A673 (cell line): ENCODE data around the gene MPDZ. TPM values are rescaled to one million over a fixed set of nuclear protein-coding genes. Genes with fewer than 3 reads are reported as not detected.

ENCODE experiments used
- BruUV-seq: library from RNA; stranded (reverse); fragments of 400-500 nt; replicated peaks from 2 replicates; lab custom pipeline; 2021; lab: Mats Ljungman, UMichigan
- CTCF ChIA-PET: fragments of 300-600 bp; sonication (Branson Sonifier 250); formaldehyde crosslinking; loops from one replicate; lab custom pipeline; 2022; ENCODE audit warnings: antibody characterized with exemption; lab: Charles Lee
- POLR2A ChIA-PET: fragments of 300-600 bp; sonication (Branson Sonifier 250); formaldehyde crosslinking; loops from one replicate; lab custom pipeline; 2022; ENCODE audit warnings: antibody characterized with exemption; ENCODE audit not compliant: low non-redundant PET; lab: Charles Lee
- DNase-seq: peaks from one replicate; pipeline ENCODE4 v3.0.0-alpha.2; 2015; ENCODE audit warnings: low spot score
- H3K27ac ChIP-seq: fragments of 200-600 bp; sonication (generic); 2 replicates; pipeline ENCODE4 v1.5.1; 2016; ENCODE audit warnings: mixed run types, low read depth, mild to moderate bottlenecking, mixed read lengths, antibody characterized with exemption, low read length; ENCODE audit not compliant: poor library complexity, severe bottlenecking
- H3K27me3 ChIP-seq: fragments of 200-600 bp; sonication (generic); replicated peaks from 2 replicates; pipeline ENCODE4 v1.6.1; 2017; ENCODE audit warnings: mixed run types, low read depth, mild to moderate bottlenecking, mixed read lengths, antibody characterized with exemption, low read length; ENCODE audit not compliant: insufficient read depth, poor library complexity
- H3K36me3 ChIP-seq: fragments of 200-600 bp; sonication (generic); 2 replicates; pipeline ENCODE4 v1.6.1; 2016; ENCODE audit warnings: mixed run types, mild to moderate bottlenecking, mixed read lengths, antibody characterized with exemption, low read length; ENCODE audit not compliant: insufficient read depth, poor library complexity, severe bottlenecking
- H3K4me1 ChIP-seq: fragments of 200-600 bp; sonication (generic); 2 replicates; pipeline ENCODE4 v1.6.1; 2017; ENCODE audit warnings: mixed run types, mild to moderate bottlenecking, mixed read lengths, antibody characterized with exemption, low read length; ENCODE audit not compliant: insufficient read depth, poor library complexity, severe bottlenecking
- H3K4me3 ChIP-seq: fragments of 200-600 bp; sonication (generic); 2 replicates; pipeline ENCODE4 v1.5.1; 2016; ENCODE audit warnings: low read depth, mixed run types, mild to moderate bottlenecking, mixed read lengths, low read length; ENCODE audit not compliant: poor library complexity, severe bottlenecking
- H3K9me3 ChIP-seq: fragments of 200-600 bp; sonication (generic); 2 replicates; pipeline ENCODE4 v1.6.1; 2016; ENCODE audit warnings: mixed run types, low read depth, mild to moderate bottlenecking, mixed read lengths, antibody characterized with exemption, low read length; ENCODE audit not compliant: poor library complexity, severe bottlenecking
- EZH2 ChIP-seq: fragments of 200-600 bp; sonication (generic); IDR thresholded peaks from 2 replicates; pipeline ENCODE4 v1.6.1; 2017; ENCODE audit warnings: borderline replicate concordance, low read depth, mild to moderate bottlenecking, mixed read lengths, antibody characterized with exemption, low read length; ENCODE audit not compliant: poor library complexity, severe bottlenecking
- intact Hi-C: fragments of 100-400 bp; cut with micrococcal nuclease; formaldehyde crosslinking; loops from one replicate; pipeline ENCODE4 v1.10.0; 2022; ENCODE audit not compliant: unreplicated experiment
- total RNA-seq: library from RNA; stranded (reverse); gene quantifications from 2 replicates; pipeline ENCODE4 v1.2.3, GENCODE V29; 2021
- TF ChIP-seq, protein P1 (sequence below): fragments of 300-800, 200-600 bp; sonication (generic); conservative IDR thresholded peaks from 2 replicates; pipeline ENCODE4 v1.5.1; 2017; ENCODE audit warnings: low read depth, mild to moderate bottlenecking, antibody characterized with exemption, low read length, moderate library complexity, mixed read lengths

Gene MPDZ
- total RNA-seq, 1 experiment from 2014 or later: 35.1 TPM

DNA sequence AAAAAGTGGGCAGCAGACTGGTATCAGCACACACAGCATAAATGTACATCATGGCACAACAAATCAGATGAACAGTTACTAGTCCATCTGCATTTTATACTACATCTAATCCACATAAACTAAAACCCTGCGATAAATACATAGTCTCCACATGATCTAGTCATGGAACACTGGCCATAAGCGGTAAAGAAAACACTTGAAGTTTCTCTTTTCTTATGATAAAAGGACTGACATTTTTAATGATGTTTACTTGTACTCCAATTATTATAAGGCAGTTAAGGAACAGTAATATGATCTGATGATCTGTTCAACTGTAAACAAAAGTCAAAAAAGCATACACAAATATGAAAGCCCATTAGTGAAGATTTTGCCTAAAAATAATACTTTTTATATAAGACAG lies 112.5 kb downstream of the MPDZ start:
- CTCF ChIA-PET: no interaction called here
- H3K36me3 ChIP-seq: no peaks in the 10 kb centered on the region
- intact Hi-C loops: no loop called here

DNA sequence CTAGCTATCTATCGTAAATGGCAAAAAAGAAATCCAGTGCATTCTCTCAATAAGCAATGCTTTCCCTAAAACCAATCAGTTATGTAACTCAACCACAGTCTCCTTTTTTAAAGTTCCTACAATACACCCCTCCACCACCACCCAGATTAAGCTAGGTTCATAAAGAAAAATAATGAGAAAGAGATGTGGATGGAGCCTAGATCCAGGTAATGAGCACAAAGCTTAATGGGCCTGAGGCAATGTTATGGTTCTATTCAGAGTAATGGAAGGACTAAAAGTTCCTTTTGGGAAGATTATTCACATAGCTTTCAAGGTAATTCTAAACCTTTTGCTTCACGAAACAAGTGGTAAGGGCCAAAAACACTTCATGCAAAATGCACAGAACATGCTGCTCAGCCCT lies 113.5 kb downstream of the MPDZ start:
- no peaks in the 10 kb centered on the region for H3K9me3 ChIP-seq
- no peak for DNase-seq
- no peaks in the 10 kb centered on the region for H3K27me3 ChIP-seq
- H3K36me3 ChIP-seq: no peaks in the 10 kb centered on the region
- ChIA-PET POLR2A (no interaction called here), CTCF (no interaction called here)
- BruUV-seq: no TSS peak
- no peak for TF ChIP-seq EZH2
- TF ChIP-seq, protein P1, sequence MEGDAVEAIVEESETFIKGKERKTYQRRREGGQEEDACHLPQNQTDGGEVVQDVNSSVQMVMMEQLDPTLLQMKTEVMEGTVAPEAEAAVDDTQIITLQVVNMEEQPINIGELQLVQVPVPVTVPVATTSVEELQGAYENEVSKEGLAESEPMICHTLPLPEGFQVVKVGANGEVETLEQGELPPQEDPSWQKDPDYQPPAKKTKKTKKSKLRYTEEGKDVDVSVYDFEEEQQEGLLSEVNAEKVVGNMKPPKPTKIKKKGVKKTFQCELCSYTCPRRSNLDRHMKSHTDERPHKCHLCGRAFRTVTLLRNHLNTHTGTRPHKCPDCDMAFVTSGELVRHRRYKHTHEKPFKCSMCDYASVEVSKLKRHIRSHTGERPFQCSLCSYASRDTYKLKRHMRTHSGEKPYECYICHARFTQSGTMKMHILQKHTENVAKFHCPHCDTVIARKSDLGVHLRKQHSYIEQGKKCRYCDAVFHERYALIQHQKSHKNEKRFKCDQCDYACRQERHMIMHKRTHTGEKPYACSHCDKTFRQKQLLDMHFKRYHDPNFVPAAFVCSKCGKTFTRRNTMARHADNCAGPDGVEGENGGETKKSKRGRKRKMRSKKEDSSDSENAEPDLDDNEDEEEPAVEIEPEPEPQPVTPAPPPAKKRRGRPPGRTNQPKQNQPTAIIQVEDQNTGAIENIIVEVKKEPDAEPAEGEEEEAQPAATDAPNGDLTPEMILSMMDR: no peak
- no peak overlapping the region for H3K4me3 ChIP-seq
- H3K4me1 ChIP-seq: no peaks in the 10 kb centered on the region
- no peak overlapping the region for H3K27ac ChIP-seq
- intact Hi-C loops: no loop called here

More for the DNA sequence above, 112.5 kb downstream of the MPDZ start:
- Histone ChIP-seq H3K9me3 (no peaks in the 10 kb centered on the region), H3K4me3 (no peak overlapping the region), H3K27ac (no peak overlapping the region), H3K4me1 (no peaks in the 10 kb centered on the region), H3K27me3 (no peaks in the 10 kb centered on the region)
- no TSS peak for BruUV-seq
- DNase-seq: no peak
- TF ChIP-seq, protein P1: no peak
- no peak for TF ChIP-seq EZH2
- POLR2A ChIA-PET: no interaction called here

DNA sequence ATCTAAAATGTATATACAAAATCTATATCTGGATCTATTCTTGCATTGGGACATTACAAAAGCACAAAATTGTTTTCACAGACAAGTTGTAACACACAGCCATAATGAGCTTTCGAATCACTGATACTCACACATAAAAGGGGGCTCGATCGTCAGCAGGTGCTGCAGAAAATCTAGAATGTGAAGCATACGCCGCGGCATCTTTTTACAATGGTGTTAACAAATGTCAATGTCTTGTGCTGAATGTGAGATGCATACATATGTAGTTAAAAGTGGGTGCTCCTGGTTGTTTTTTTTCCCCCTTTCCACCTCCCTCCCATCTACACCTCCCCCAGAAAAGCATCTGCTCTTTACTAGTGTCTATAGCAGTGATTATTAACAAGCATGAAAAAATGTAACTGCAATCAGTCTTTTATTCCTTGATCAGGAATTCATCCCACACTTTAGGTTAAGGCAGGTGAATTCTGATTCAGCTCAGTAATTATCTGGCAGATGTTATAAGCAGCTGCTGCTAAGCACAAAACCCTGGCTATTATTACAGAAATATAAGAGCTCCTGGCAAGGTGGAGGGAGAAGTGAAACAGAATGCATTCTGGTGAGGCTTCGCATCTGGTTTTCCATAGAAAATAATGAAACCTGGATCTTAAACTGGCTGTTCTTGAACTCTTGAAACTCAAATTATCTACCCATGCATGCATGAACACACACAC lies 114.1 kb downstream of the MPDZ start:
- H3K27ac ChIP-seq: no peak overlapping the region
- intact Hi-C loops: no loop called here
- no TSS peak for BruUV-seq
- POLR2A ChIA-PET: no interaction called here
- no peaks in the 10 kb centered on the region for H3K9me3 ChIP-seq
- H3K36me3 ChIP-seq: no peaks in the 10 kb centered on the region
- CTCF ChIA-PET: no interaction called here
- no peaks in the 10 kb centered on the region for H3K4me1 ChIP-seq
- H3K4me3 ChIP-seq: no peak overlapping the region
- H3K27me3 ChIP-seq: no peaks in the 10 kb centered on the region
- no peak for DNase-seq
- no peak for TF ChIP-seq EZH2
- TF ChIP-seq, protein P1: no peak
